Superior temporal gyrus (tissue), 1 donor: Measurements from ENCODE around the gene PKNOX2.
A peak's percentile ranks its signal among the peaks of the same experiment; 100 is the strongest.

Experiments used
- DNase-seq: peaks from one replicate; pipeline ENCODE4 v3.0.0-alpha.2; 2016; ENCODE audit errors: extremely low spot score

Gene PKNOX2

GRCh38 chr11:125433454-125434121 lies 269.0 kb downstream of the PKNOX2 start:
- DNase-seq, result peak; percentile 88

- no peak for DNase-seq
These were observed 271.1 kb downstream of the PKNOX2 start for GRCh38 chr11:125435461-125436238.

DNA sequence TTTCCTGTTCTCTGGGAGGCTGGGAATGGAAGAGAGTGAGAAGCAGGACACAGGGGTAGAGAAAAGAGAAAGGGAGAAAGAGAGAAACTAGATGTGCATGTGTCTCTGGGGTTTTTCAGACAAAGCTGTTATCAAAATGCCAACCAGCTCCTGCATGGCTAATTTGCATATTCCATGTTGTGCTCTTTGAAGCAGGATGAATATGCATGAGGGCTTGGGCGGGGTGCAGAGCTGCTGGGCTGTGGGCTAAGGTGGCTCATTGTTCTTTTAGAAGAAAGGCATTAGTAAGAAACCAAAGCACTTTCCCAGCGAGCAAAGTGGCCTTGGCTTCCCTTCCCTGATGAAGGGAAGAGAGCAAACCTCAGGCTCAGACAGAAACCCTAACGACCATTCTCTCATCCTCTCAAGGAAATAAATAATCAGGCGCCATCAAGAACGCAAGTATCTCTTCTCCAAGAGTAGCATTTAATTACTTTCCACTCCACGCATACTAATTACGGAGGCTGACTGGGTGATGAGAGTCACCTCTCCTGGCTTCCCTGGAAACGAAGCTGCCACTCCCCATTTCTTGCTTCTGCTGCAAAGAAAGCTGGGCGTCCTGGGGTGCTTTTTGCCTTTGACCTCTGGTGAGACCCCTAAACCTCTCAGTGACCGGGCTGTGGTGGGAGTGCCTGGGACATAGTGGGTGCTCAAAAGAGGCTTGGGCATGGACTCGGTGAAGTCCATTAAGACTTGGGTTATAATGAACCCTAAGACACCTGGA lies 277.3 kb downstream of the PKNOX2 start:
- peak; percentile 91 for DNase-seq

DNA sequence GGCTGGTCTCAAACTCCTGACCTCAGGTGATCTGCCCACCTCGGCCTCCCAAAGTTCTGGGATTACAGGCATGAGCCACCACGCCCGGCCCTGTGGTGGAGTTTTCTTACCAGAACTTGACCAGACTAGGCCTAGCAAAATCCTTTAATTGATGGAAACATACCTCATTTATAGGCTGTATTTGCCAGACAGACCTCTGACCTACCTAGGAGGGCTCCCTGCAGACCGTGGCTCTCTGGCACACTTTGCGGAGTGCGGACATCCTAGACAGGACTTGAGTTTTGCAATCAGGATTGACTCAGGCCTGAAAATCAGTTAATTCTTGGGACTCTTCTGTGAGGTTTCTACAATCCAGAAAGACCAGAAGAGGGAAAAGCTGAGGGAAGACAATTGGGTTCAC lies 278.4 kb downstream of the PKNOX2 start:
- no peak for DNase-seq

DNA sequence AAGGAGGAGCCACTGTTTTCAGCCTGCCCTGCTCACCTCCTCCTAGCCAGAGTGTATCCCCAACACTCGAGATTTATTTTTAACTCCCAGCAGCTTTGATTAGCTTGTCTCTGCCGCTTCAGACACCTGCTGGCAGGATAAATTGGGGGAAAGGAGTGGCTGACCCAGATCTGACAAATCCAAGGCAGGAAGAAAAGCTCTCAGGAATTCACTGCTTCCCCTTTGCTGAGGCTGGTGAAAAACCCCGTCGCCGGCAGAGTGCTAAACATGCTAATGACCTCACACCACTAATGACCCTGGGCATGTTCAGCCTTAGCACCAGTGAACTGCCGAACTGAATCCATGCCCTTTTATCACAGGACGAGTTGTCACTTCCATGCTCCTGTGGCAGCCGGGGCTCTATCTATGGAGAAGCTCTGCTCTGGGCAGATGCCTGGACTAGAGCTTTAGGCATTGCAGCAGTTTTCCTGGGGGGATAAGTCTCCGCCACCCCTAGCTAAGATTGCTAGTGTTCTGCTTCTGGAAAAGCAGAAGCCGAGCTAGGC lies 279.3 kb downstream of the PKNOX2 start:
- no peak for DNase-seq

- DNase-seq, result no peak
These were observed 281.2 kb downstream of the PKNOX2 start for GRCh38 chr11:125445731-125446130.

DNA sequence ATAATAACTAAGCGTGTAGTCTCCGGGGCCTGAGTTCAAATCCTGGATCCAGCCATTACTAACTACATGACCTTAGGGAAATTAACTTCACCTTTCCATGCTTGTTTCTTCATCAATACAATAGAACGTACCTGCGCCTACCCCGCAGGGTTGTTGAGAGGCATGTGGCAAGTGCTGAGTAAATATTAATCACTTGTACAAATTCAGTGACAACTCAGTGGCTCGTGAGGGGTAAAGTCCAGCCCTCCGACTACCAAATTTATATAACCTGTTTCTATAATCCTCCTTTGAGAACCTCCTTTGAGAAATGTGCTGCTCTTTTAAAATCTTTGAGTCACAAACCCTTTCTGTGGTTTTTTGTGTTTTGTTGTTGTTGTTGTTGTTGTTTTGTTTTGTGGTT lies 281.7 kb downstream of the PKNOX2 start:
- no peak for DNase-seq

- no peak for DNase-seq
These were observed 283.2 kb downstream of the PKNOX2 start for GRCh38 chr11:125447721-125448120.

DNA sequence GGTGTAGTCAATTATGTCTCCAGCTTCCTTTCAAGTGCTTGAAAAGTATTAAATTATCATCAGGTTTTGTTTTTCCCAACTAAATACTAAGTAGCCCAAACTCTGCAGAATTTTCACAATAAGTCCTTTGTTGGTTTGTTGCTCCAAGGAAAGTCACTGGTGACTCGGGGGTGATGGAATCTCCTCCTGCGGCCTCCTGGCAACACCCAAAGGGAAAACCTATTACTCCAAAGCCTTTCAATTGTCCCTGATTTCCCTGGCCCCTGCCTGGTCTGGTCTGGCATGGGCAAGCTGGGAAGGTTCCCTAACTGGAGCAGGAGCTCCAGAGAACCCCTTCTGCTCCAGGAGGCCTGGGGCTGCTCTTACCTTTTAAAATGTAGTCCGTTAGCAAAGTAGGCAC lies 283.6 kb downstream of the PKNOX2 start:
- DNase-seq, result no peak

DNA sequence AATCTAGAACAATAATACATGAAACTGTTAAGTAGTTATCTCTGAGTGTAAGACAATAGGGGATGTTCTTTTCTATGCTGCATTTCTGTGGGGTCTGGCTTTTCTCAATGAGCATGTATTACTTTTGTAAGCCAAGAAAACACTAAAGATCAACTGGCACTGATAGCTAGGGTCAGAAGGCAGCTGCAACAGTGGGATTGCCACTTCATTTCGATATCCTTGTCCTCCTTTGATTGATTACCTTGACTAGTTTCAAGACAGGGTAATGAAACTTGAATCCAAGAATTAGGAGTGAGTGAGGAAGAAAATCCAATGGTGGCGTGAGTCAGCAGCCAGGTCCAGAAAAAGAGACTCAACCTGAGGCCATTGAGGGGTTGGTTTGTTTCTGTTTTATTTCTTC lies 285.0 kb downstream of the PKNOX2 start:
- DNase-seq, result no peak

DNA sequence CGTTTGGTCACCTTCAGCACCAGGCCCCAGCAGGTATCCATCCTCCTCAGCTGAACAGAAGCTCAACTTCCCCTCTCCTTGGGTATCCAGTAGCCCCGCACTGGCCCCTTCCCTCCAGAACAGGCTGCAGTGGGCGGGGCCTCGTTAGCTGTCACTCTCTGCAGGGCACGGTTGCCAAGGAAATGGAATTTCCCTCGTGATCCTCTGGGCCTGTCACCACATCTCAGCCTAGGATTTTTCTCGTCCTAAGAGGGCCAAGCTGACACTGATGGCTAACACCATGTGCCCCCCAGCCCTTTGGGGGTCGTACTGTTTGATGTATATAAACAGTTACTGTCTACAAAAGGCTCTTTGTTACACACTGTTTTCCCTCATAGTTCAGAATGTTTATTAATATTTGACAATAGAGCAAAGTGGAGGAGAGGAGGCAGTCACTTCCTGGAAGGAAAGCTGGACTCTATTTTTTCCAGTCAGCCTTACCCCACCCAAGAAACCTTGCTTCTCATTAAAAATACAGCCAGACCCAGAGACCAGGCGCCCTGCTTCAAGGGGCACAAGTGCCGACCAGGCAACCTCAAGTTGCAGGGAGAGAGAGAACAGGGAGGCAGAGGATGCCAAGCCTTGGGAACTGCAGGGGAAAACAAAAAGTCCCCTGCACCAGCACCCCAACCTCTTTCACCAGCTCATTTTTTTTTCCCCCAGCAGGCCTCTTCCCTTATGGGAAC lies 287.0 kb downstream of the PKNOX2 start:
- peak; percentile 98 for DNase-seq

GRCh38 chr11:125452125-125452470 lies 287.5 kb downstream of the PKNOX2 start:
- DNase-seq, result no peak

DNA sequence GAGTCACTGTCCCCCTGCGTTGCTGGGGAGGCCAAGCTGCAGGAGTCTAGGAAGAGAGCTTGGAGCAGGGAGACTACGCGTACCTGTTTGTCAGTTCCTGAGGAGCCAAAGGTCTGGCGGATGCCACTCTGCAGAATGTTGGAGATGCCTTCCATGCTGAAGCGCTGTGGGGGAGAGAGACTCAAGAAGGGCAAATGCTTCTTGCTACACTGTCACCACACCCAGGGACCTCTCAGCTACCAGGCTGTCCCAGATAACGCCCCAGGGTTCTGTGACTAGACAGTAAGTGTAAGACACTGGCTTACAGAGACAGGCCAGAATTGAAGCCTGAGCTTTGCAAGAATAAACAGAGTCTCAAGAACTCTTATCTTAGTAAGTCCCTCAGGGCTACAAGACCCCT lies 289.5 kb downstream of the PKNOX2 start:
- no peak for DNase-seq

DNA sequence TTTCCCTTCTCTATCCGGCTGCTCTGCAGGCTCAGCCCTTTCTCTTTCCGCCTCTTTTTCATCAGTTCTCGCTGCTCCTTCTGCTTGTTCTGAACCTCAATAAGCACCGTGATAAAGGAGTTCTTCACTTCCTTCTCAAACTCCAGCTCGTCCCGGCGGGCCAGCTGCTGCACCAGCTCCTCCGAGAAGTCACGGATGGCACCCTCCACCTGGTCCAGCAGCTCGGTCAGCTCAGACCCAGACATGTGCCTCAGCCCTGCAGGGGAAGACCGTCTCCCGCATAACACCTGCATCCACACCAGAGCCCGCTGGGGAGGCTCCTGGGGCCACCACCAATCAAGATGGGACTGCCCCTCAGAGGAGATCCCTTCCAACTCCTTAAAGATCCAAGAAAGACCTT lies 291.3 kb downstream of the PKNOX2 start:
- no peak for DNase-seq

DNA sequence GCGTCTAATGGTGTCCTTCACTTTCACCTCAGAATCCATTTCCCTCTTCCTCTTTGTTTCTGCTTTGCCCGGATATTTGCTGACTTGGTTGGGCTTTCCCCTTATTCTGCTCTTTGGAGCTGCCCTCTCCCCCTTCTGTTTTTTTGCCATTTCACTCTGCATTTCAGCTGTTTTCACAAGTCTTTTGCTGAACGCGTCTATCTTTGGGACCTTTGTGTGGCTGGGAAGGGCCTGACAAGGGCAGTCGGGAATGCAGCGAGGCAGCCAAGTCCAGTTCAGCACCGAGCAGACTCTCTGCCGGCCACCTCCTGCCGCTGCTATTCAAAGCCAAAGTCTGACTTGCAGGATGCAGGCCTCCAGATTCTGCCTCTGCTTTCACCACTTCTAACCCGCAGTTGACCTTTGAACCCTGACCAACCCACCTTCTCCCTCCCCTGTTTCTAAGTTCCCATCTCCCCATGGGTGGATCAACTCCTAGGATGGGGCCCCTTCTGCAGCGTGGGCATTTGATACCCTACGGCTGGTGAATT lies 293.3 kb downstream of the PKNOX2 start:
- DNase-seq, result peak; percentile 83

DNA sequence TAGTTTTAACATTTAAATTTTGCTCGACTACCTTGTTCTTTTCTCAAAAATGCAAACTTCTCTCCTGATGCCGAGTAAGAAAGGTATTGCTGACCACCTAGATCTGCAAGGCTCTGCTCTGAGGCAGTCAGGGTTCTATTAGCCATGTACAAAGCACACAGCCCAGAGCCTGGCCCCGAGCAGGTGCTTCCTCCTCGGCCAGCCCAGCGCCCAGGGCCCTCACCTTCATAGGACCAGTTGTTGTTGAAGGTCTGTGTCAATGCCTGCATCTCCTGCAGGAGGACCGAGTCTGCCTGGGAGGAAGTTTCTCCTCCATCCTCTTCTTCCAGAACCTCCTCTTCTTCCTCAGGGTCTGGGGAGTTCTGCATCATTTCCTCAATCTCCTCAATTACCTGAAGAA lies 295.7 kb downstream of the PKNOX2 start:
- no peak for DNase-seq

DNA sequence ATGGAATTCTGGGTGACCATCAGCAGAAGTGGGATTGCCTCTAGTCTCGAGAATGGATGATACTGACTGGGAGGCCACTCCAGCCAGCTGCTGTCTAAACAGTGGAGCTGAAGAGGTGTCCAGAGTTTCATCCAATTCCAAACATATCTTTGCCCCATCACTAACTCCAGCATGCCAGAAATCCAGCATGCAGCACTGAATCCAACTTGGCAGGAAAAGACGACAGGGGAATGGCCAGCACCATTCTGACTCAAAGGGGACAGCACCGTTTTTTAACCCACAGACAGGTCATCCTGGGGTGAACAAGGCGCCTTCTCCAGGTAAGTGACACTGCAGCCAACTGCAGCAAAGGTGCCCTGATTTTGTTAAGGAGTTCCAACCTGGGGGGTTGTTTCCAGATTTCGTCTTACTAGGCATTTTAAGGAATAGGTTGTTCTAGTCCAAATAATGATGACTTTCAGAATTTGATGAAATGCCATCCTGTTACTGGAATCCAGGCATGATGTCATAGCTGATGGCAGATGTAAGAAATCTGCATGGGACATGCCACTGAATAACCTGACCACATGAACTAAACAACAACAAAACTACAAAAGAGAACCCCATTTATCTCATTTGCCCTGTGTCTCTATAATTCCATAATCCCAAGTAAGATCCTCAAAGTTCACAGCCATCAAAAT lies 299.2 kb downstream of the PKNOX2 start:
- no peak for DNase-seq

- peak; percentile 58 for DNase-seq
These were observed 299.7 kb downstream of the PKNOX2 start for GRCh38 chr11:125464270-125464662.

DNA sequence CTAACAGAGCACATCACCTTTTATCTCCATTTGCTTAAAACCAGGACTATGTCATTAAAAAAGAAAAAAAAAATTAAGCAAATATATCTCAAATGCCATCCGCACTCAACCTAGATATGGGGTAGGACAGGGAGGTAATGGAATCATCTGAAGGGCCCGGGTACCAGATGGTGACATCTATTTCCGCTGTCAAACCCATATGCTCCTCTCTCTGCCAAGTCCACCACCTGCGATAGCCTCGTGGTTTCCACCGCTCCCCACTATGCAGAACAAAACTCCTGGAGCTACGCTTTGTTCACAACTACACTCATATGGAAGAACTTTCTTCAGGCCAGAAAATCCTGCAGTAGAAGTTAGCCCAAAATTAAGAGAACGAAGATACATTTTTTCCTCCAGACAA lies 300.1 kb downstream of the PKNOX2 start:
- no peak for DNase-seq

DNA sequence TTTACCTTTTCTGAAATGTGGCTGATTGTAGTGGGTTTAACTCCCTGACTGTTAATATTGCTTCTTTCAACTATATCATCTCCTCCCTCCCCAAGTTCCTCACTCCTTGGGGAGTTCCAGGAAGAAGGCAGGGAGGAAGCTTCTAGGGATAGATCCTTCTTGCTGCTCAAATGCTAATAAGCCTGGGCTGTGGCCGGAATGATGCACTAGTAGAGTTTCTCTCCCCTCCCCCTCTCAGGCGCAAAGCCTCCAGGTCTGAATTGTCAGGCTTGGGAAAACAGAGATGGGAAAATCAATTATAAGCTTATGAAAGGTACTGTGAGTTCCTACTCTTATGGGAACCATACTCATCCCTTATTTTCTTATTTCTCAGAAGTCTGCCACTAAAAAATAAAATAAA lies 300.7 kb downstream of the PKNOX2 start:
- DNase-seq, result no peak

DNA sequence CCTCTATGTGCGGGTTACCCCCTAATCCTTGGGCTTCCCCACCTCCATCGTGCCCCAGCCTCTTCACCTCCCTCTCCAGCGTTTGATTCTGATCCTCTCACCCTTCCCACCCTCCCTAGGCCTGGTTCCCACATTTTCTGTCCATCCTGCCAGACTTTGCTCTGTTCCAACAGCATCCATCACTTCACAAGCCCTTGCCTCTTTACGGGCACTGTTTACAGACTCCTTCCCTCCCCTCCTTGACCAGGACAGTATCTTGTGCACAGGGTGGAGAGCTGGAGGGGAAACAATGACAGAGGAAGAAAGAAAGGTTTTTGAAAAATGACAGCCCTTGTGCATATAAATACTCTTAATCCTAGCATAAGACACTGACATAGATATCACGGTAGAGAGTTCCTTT lies 301.1 kb downstream of the PKNOX2 start:
- no peak for DNase-seq
